ENCODE data around the gene FRY. TPM values are rescaled to one million over a fixed set of nuclear protein-coding genes. Genes with fewer than 3 reads are reported as not detected.

The FRY gene
- total RNA-seq, 2 experiments from 2014 or later, result 3.0 to 7.0 TPM

DNA sequence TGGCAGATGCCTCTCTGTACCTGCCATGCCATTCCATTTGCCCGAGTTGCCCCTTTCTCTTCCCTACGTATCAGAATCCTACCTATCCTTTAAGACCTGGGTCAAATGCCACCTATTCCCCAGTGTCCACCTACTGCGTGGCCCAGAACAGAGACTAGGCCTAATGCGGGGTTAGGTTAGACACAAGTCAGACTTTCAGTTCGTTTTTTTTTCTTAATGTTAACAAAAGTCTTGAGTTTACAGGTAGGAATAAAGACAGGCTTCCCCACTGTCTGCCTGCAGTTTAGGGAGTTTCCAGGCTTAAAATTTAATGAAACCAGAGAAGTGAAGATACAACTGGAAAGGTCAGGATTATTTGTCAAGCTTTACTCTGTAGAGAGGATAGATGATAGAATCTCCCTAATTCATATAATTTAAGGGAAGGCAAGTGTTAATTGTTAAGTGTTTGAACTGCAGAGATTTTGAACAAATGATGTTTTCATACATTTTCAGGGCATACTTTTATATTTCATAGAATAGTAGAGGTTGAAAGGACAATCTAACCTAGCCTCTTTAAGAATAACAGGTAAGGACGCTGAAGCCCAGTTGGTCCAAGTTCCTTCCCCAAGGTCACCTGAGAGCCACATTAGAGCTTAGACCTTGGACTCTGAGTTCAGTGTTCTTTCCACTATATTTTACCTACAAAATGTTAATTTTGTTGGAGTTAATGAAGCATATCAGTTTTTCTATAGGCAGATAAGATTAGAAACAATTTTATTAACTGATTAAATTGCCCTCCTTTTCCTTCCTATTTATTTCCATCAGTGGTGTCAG lies 35.8 kb downstream of the FRY start:
- intact Hi-C loops (cut with micrococcal nuclease; ENCODE audit: unreplicated experiment), result no loop called here
- no peaks in the 10 kb centered on the region for H3K36me3 ChIP-seq (ENCODE audit: insufficient read depth, low read length)

DNA sequence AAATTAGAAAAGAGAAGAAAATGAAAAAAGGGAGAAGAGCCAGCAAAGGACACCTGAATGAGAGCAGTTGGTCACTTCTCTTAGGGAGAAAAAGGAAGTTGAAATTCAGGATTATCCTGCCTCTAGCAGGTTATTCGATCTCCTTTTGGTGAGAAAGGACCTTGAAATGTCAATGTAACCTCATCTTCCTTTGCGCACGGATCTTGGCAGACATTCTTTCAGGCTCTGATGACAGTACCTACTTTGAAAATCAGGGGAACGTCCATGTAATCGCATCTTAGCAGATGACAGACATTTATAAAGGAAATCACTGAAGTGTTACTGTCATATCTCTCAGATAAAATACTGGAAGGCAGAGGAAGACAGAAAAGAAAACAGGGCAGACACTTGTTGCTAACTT lies 36.7 kb downstream of the FRY start:
- no peaks in the 10 kb centered on the region for H3K79me2 ChIP-seq (ENCODE audit: insufficient read depth, low read depth, low read length)
- no TSS peak for BruUV-seq (replicated peaks)
- H3K36me3 ChIP-seq (ENCODE audit: insufficient read depth, low read length), result no peaks in the 10 kb centered on the region
- H2AFZ ChIP-seq (ENCODE audit: low read length), result no peak overlapping the region
- H3K4me3 ChIP-seq (ENCODE audit: low read depth, low read length, poor library complexity, severe bottlenecking), result no peak overlapping the region
- no peak for DNase-seq (ENCODE audit: low spot score)
- no peak overlapping the region for H3K4me2 ChIP-seq (ENCODE audit: low read length)
- no peaks in the 10 kb centered on the region for H3K9me3 ChIP-seq (ENCODE audit: low read length)
- ChIA-PET POLR2A (no interaction called here), CTCF (ENCODE audit: unreplicated experiment) (no interaction called here)
- no peaks in the 10 kb centered on the region for H4K20me1 ChIP-seq (ENCODE audit: insufficient read depth, low read length)
- H3K9me2 ChIP-seq (ENCODE audit: insufficient read depth, low read length), result no peaks in the 10 kb centered on the region
- no peaks in the 10 kb centered on the region for H3K4me1 ChIP-seq (ENCODE audit: insufficient read depth, low read length, poor library complexity, severe bottlenecking)
- TF ChIP-seq, protein P1, sequence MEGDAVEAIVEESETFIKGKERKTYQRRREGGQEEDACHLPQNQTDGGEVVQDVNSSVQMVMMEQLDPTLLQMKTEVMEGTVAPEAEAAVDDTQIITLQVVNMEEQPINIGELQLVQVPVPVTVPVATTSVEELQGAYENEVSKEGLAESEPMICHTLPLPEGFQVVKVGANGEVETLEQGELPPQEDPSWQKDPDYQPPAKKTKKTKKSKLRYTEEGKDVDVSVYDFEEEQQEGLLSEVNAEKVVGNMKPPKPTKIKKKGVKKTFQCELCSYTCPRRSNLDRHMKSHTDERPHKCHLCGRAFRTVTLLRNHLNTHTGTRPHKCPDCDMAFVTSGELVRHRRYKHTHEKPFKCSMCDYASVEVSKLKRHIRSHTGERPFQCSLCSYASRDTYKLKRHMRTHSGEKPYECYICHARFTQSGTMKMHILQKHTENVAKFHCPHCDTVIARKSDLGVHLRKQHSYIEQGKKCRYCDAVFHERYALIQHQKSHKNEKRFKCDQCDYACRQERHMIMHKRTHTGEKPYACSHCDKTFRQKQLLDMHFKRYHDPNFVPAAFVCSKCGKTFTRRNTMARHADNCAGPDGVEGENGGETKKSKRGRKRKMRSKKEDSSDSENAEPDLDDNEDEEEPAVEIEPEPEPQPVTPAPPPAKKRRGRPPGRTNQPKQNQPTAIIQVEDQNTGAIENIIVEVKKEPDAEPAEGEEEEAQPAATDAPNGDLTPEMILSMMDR (conservative IDR thresholded peaks at IDR 0.05; ENCODE audit: low read length), result no peak
- no peak for TF ChIP-seq EZH2phosphoT487 (IDR thresholded peaks at IDR 0.05; ENCODE audit: borderline replicate concordance, low read depth, low read length)
- intact Hi-C loops (cut with micrococcal nuclease; ENCODE audit: unreplicated experiment), result no loop called here
- H3K27ac ChIP-seq (ENCODE audit: low read depth, low read length, poor library complexity, severe bottlenecking), result no peak overlapping the region

More for the DNA sequence above, 35.8 kb downstream of the FRY start:
- Histone ChIP-seq H2AFZ (ENCODE audit: low read length) (no peak overlapping the region), H4K20me1 (ENCODE audit: insufficient read depth, low read length) (no peaks in the 10 kb centered on the region), H3K4me1 (ENCODE audit: insufficient read depth, low read length, poor library complexity, severe bottlenecking) (no peaks in the 10 kb centered on the region), H3K27ac (ENCODE audit: low read depth, low read length, poor library complexity, severe bottlenecking) (no peak overlapping the region), H3K9me3 (ENCODE audit: low read length) (no peaks in the 10 kb centered on the region), H3K79me2 (ENCODE audit: insufficient read depth, low read depth, low read length) (no peaks in the 10 kb centered on the region), H3K4me2 (ENCODE audit: low read length) (no peak overlapping the region), H3K9me2 (ENCODE audit: insufficient read depth, low read length) (no peaks in the 10 kb centered on the region), H3K4me3 (ENCODE audit: low read depth, low read length, poor library complexity, severe bottlenecking) (no peak overlapping the region)
- POLR2A ChIA-PET, result interaction anchor here (0.6 kb wide), 1 partner anchor 780 kb away, joined by 3 read pairs; no protein-coding TSS in a partner anchor
- DNase-seq (ENCODE audit: low spot score), result no peak
- TF ChIP-seq EZH2phosphoT487 (IDR thresholded peaks at IDR 0.05; ENCODE audit: borderline replicate concordance, low read depth, low read length), result no peak
- TF ChIP-seq, protein P1 (conservative IDR thresholded peaks at IDR 0.05; ENCODE audit: low read length), result no peak
- no TSS peak for BruUV-seq (replicated peaks)
- CTCF ChIA-PET (ENCODE audit: unreplicated experiment), result no interaction called here

DNA sequence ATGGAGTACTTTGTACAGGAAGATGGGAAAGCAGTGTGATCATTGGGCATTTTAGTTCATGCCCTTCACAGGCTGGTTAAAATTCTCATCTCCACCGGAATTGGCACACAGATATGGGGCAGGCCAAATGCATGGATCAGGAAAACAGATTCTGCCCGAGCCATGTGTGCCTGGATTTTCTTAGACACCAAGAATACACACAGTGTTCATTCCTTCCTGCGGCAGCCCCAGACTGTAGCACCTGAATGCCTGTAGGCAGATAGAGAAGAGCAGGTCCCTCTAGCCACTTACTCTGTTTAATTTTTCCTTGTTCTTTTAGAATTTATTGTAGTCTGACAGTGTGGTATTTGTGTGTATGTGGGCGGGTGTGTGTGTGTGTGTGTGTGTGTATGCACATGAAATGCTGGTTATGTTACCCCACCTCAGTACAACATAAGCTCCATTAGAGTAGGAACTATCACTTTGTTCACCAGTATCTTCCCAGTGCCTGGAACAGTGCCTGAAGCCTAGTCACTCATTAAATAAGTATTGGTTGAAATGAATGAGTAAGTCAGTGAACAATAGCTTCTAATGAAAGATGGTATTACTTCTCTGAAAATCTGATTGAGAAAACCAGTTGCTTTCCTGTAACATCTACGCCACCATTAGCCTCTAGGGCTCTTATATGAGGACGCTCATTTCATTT lies 41.7 kb downstream of the FRY start:
- Histone ChIP-seq H3K9me3 (ENCODE audit: low read length) (no peaks in the 10 kb centered on the region), H3K4me3 (ENCODE audit: low read depth, low read length, poor library complexity, severe bottlenecking) (no peak overlapping the region), H3K4me1 (ENCODE audit: insufficient read depth, low read length, poor library complexity, severe bottlenecking) (no peaks in the 10 kb centered on the region), H3K79me2 (ENCODE audit: insufficient read depth, low read depth, low read length) (no peaks in the 10 kb centered on the region), H2AFZ (ENCODE audit: low read length) (no peak overlapping the region), H3K4me2 (ENCODE audit: low read length) (no peak overlapping the region), H4K20me1 (ENCODE audit: insufficient read depth, low read length) (no peaks in the 10 kb centered on the region), H3K9me2 (ENCODE audit: insufficient read depth, low read length) (no peaks in the 10 kb centered on the region), H3K36me3 (ENCODE audit: insufficient read depth, low read length) (no peaks in the 10 kb centered on the region), H3K27ac (ENCODE audit: low read depth, low read length, poor library complexity, severe bottlenecking) (no peak overlapping the region)
- ChIA-PET CTCF (ENCODE audit: unreplicated experiment) (no interaction called here), POLR2A (interaction anchor here (0.7 kb wide), 2 partner anchors 89 to 250 kb away, joined by 3 read pairs; no protein-coding TSS in a partner anchor)
- TF ChIP-seq, protein P1 (conservative IDR thresholded peaks at IDR 0.05; ENCODE audit: low read length), result no peak
- no peak for TF ChIP-seq EZH2phosphoT487 (IDR thresholded peaks at IDR 0.05; ENCODE audit: borderline replicate concordance, low read depth, low read length)
- intact Hi-C loops (cut with micrococcal nuclease; ENCODE audit: unreplicated experiment), result no loop called here
- DNase-seq (ENCODE audit: low spot score), result no peak
- BruUV-seq (replicated peaks), result no TSS peak
